Coronary artery (tissue), 2 donors: ENCODE data around the gene PTPRJ.

ENCODE experiments used
- DNase-seq: peaks from one replicate; pipeline ENCODE4 v3.0.0-alpha.2; 2017; ENCODE audit warnings: low spot score
- H3K27ac ChIP-seq, 2 donors: fragments of 200-600 bp; sonication (generic); one replicate each; pipeline ENCODE4 v1.5.1; 2016 to 2019
- H3K4me3 ChIP-seq: fragments of 200-600 bp; sonication (generic); 2 replicates; pipeline ENCODE4 v1.5.1; 2016; ENCODE audit warnings: mild to moderate bottlenecking, moderate library complexity
- TF ChIP-seq, protein P1 (sequence below): fragments of 200-600 bp; sonication (generic); IDR thresholded peaks from one replicate; pipeline ENCODE4 v1.5.1; 2019; ENCODE audit warnings: antibody characterized with exemption

The PTPRJ gene

GRCh38 chr11:48033918-48034341 lies 53.6 kb downstream of the PTPRJ start:
- Histone ChIP-seq H3K27ac (peak overlapping the region in 1 of 2 donors; percentile 53), H3K4me3 (no peak overlapping the region)
- TF ChIP-seq, protein P1, sequence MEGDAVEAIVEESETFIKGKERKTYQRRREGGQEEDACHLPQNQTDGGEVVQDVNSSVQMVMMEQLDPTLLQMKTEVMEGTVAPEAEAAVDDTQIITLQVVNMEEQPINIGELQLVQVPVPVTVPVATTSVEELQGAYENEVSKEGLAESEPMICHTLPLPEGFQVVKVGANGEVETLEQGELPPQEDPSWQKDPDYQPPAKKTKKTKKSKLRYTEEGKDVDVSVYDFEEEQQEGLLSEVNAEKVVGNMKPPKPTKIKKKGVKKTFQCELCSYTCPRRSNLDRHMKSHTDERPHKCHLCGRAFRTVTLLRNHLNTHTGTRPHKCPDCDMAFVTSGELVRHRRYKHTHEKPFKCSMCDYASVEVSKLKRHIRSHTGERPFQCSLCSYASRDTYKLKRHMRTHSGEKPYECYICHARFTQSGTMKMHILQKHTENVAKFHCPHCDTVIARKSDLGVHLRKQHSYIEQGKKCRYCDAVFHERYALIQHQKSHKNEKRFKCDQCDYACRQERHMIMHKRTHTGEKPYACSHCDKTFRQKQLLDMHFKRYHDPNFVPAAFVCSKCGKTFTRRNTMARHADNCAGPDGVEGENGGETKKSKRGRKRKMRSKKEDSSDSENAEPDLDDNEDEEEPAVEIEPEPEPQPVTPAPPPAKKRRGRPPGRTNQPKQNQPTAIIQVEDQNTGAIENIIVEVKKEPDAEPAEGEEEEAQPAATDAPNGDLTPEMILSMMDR, result no peak
- DNase-seq, result no peak

DNA sequence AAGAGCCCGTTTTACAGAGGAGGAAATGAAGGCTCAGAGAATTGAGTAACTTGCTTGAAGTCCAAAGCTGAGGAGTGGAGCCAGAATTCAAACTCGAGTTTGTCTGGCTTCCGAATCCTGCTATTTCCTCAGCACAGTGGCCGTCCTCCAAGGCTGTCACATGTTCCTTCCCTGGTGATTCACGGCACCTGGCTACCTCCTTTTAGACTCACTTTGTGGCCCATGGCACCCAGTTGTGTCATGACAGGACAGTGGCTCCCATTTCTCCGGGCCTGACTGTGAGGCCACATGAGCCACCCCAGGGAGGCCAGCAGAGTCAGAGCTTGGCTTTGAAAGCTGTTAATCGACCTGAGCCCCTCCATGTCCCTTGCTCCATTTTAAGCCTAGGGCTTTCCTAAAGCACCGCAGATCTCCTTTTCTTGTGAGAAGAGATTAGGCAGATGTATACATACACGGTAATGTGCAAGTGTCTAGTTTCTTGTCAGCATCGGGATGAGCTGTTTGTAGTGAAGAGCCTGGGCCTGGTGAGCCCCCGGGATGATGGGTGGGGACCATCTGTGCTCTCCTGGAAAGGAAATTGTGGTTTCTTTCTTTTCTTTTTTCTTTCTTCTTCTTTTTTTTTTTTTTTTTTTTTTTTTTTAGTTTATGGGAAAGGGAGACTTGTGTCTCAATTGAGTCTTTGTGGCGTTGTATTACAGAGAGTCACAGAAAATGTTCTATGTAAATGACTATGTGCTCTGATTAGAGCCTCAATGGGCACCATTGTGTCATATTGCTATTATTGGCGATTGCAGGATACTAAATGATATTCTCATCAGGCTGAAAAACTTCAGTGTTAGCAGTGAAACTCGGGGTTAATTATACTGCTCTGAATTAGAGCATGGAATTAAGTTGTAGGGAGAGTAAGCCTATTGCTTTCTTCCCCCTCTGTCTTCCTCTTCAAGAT lies 54.8 kb downstream of the PTPRJ start:
- no peak for DNase-seq
- TF ChIP-seq, protein P1, result no peak
- no peak overlapping the region for H3K4me3 ChIP-seq
- H3K27ac ChIP-seq, result peak overlapping the region in 1 of 2 donors; percentile 68

DNA sequence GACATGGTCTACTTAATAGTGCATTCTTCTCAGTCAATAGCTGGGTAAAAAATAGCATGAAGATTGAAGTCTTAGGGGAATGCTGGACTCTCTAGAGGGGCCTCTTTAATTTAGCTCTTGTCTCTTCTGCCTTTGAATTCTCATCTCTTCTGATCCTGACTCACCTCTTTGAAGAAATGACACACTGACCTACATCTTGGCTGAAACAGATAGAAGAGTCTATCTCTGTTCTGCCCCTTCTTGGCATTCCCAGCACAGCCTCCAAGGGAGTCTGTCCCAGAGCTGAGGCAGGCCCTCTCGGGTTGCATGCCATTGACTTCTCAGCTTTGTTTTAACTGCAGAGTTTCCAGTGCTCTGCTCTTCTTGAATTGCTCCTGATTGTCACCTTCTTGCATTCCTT lies 55.7 kb downstream of the PTPRJ start:
- TF ChIP-seq, protein P1, result no peak
- DNase-seq, result no peak
- Histone ChIP-seq H3K27ac (peak overlapping the region in 1 of 2 donors; percentile 3), H3K4me3 (no peak overlapping the region)

DNA sequence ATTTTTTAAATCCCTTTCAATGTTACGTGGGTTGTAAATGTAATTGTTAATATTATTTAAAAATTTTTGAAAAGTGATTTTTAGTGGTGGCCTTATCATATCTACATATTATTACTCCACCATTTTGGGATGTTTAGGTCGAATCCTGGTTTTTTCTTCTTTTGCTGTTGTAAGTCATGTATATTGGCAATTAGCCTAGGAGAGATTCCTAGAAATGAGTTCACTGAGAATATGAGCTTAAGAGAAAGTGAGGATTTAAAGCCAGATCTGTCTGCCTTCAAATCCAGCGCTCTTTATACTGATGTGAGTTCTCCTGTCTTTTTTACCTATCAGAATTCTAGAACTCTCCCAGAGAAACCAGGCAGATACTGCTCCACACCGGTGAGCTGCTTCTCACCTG lies 56.1 kb downstream of the PTPRJ start:
- Histone ChIP-seq H3K27ac (no peak overlapping the region), H3K4me3 (no peak overlapping the region)
- DNase-seq, result no peak
- TF ChIP-seq, protein P1, result no peak

DNA sequence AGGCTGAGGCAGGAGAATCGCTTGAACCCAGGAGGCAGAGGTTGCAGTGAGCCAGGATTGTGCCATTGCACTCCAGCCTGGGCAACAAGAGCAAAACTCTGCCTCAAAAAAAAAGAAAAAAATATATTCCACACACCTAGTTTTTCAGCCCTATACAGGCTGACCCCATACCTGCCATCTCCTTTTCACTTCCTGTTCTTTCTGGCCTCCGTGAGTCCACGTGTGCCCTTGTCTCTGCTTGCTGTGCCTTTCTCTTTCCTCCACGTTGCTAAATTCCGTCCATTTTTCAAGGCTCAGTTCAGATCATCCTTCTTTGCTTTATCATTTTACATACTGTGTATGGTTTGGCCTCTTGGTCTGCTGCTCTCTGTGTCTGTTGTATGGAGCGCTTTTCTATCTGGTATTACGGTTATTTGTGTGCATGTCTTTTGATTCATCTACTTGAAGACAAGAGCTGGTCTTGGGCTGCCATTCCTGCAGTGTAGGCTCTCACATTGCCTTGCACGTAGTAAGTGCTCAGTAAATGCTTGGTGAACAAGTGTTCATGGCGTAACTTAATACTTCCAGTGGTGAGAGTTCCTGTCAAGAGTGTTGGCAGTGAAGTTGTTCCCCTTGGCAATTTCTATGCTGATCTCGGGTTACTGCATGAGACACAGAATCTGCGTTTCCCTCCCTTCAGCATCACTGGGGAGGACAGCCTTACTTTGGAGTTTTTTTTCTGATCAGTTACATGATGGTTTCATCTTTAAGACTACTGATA lies 57.5 kb downstream of the PTPRJ start:
- Histone ChIP-seq H3K4me3 (no peak overlapping the region), H3K27ac (no peak overlapping the region)
- no peak for DNase-seq
- TF ChIP-seq, protein P1, result no peak

- TF ChIP-seq, protein P1, result no peak
- DNase-seq, result no peak
- no peak overlapping the region for H3K27ac ChIP-seq
- no peak overlapping the region for H3K4me3 ChIP-seq
These were observed 60.6 kb downstream of the PTPRJ start for GRCh38 chr11:48040830-48041444.
